DND-41 (cell line): Measurements from ENCODE around the gene TIA1.

Experiments used
- ATAC-seq: fragments of 200-7000 bp; cut with Tn5 transposase; 3 replicates; pipeline ENCODE4 v1.9.1; 2021; ENCODE audit warnings: low read depth; ENCODE audit not compliant: insufficient read depth
- DNase-seq: peaks from one replicate; pipeline ENCODE4 v3.0.0-alpha.2; 2020
- H2AFZ ChIP-seq: 2 replicates; pipeline ENCODE4 v1.6.0; 2012; ENCODE audit warnings: low read depth, low read length
- H3K27ac ChIP-seq: 2 replicates; pipeline ENCODE4 v1.5.1; 2012; ENCODE audit warnings: low read length, inconsistent platforms
- H3K27me3 ChIP-seq: fragments of 200-600 bp; sonication (generic); 2 replicates; pipeline ENCODE4 v1.6.0; 2012; ENCODE audit warnings: low read length, mild to moderate bottlenecking, inconsistent platforms; ENCODE audit not compliant: insufficient read depth, poor library complexity
- H3K36me3 ChIP-seq: 2 replicates; pipeline ENCODE4 v1.5.1; 2012; ENCODE audit warnings: low read length, inconsistent platforms; ENCODE audit not compliant: insufficient read depth
- H3K4me1 ChIP-seq: 2 replicates; pipeline ENCODE4 v1.5.1; 2012; ENCODE audit warnings: mild to moderate bottlenecking, low read length; ENCODE audit not compliant: insufficient read depth
- H3K4me2 ChIP-seq: 2 replicates; pipeline ENCODE4 v1.6.0; 2012; ENCODE audit warnings: mild to moderate bottlenecking, moderate library complexity, low read length, inconsistent platforms; ENCODE audit not compliant: insufficient read depth
- H3K4me3 ChIP-seq, 2 experiments: fragments of 200-600 bp in 1 of 2; shearing (Covaris generic) in 1 of 2; 2 replicates each; pipeline ENCODE4 v1.5.1; 2012 to 2016; ENCODE audit warnings: inconsistent platforms in 2 of 2, low read length in 2 of 2, mild to moderate bottlenecking in 2 of 2, low read depth in 1 of 2, moderate library complexity in 1 of 2
- H3K79me2 ChIP-seq: 2 replicates; pipeline ENCODE4 v1.6.0; 2012; ENCODE audit warnings: low read length, inconsistent platforms; ENCODE audit not compliant: insufficient read depth
- H3K9ac ChIP-seq: 2 replicates; pipeline ENCODE4 v1.6.0; 2012; ENCODE audit warnings: low read depth, mild to moderate bottlenecking, inconsistent platforms, low read length, moderate library complexity
- H3K9me3 ChIP-seq: 2 replicates; pipeline ENCODE4 v1.5.1; 2012; ENCODE audit warnings: low read length, moderate library complexity, mild to moderate bottlenecking, inconsistent platforms; ENCODE audit not compliant: insufficient read depth, severe bottlenecking
- H4K20me1 ChIP-seq: 2 replicates; pipeline ENCODE4 v1.6.0; 2012; ENCODE audit warnings: low read length; ENCODE audit not compliant: insufficient read depth
- EZH2 ChIP-seq: IDR thresholded peaks from 3 replicates; pipeline ENCODE4 v1.6.1; 2012; ENCODE audit warnings: borderline replicate concordance, low read depth, mild to moderate bottlenecking, moderate library complexity, low read length, inconsistent platforms; ENCODE audit not compliant: severe bottlenecking
- TF ChIP-seq, protein P1 (sequence below): IDR thresholded peaks from 2 replicates; pipeline ENCODE4 v1.5.1; 2012; ENCODE audit warnings: borderline replicate concordance, low read length, moderate library complexity, mild to moderate bottlenecking; ENCODE audit not compliant: poor library complexity, severe bottlenecking; ENCODE audit errors: extremely low read depth

Gene TIA1

DNA sequence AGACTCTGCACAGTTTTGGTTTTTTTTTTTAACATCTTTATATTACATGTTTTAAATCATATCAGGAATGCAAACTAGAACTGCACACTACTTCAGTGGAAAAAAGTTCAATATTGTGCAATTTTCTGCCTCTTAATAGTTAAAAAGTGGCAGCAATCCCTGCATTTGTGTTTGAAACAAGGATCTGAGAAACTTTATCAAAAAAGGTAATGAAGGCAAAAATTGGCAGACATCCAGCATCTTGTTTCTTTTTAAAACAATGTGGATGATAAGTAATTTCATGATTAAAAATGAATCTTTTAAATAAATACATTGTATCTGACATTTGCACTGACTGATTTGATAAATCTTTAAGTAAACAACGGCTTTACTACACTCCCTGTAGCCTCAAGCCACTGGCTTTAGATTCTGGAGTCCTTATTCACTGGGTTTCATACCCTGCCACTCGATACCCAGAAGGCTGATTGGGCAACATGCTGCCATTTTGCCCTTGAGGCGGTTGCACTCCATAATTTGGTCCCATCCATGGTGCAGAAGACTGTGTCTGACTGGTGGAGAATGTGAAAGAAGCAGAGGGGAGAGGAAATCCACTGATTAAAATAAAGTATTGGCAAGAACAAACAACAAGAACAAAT, 36.0 kb downstream of the TIA1 start:
- no peaks in the 10 kb centered on the region for H3K27me3 ChIP-seq
- H2AFZ ChIP-seq: no peak overlapping the region
- H3K9me3 ChIP-seq: no peaks in the 10 kb centered on the region
- DNase-seq (no peak), ATAC-seq (no peak)
- H3K4me1 ChIP-seq: no peaks in the 10 kb centered on the region
- H4K20me1 ChIP-seq: no peaks in the 10 kb centered on the region
- H3K4me3 ChIP-seq: no peak overlapping the region
- peaks cover 71% of the 10 kb centered on the region for H3K36me3 ChIP-seq
- no peaks in the 10 kb centered on the region for H3K79me2 ChIP-seq
- no peak overlapping the region for H3K27ac ChIP-seq
- no peak for TF ChIP-seq EZH2
- TF ChIP-seq, protein P1, sequence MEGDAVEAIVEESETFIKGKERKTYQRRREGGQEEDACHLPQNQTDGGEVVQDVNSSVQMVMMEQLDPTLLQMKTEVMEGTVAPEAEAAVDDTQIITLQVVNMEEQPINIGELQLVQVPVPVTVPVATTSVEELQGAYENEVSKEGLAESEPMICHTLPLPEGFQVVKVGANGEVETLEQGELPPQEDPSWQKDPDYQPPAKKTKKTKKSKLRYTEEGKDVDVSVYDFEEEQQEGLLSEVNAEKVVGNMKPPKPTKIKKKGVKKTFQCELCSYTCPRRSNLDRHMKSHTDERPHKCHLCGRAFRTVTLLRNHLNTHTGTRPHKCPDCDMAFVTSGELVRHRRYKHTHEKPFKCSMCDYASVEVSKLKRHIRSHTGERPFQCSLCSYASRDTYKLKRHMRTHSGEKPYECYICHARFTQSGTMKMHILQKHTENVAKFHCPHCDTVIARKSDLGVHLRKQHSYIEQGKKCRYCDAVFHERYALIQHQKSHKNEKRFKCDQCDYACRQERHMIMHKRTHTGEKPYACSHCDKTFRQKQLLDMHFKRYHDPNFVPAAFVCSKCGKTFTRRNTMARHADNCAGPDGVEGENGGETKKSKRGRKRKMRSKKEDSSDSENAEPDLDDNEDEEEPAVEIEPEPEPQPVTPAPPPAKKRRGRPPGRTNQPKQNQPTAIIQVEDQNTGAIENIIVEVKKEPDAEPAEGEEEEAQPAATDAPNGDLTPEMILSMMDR: no peak
- H3K4me2 ChIP-seq: no peak overlapping the region
- H3K9ac ChIP-seq: no peak overlapping the region

DNA sequence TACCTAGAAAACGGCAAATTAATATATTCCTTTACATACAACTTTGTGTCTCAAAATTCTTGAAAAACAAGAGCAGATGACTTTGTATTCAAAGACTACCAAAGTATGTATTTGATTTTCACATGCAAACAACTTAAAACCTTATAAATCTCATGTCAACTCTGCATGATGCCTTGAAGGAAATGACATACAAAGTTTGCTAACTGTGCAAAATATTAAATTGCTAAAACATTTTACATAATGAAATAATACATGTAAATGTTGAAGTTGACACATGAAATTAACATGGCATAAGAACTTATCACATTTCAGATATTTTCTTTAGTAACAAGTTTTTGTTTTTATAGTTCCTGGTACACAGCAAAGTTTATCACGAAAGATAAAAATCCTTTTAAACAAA, 36.8 kb downstream of the TIA1 start:
- Histone ChIP-seq H3K4me3 (no peak overlapping the region), H4K20me1 (no peaks in the 10 kb centered on the region), H3K79me2 (no peaks in the 10 kb centered on the region), H3K4me2 (no peak overlapping the region), H3K4me1 (no peaks in the 10 kb centered on the region), H3K36me3 (peaks cover 65% of the 10 kb centered on the region), H3K9ac (no peak overlapping the region), H2AFZ (no peak overlapping the region), H3K9me3 (no peaks in the 10 kb centered on the region), H3K27ac (no peak overlapping the region), H3K27me3 (no peaks in the 10 kb centered on the region)
- DNase-seq (no peak), ATAC-seq (no peak)
- TF ChIP-seq EZH2: no peak
- TF ChIP-seq, protein P1: no peak

DNA sequence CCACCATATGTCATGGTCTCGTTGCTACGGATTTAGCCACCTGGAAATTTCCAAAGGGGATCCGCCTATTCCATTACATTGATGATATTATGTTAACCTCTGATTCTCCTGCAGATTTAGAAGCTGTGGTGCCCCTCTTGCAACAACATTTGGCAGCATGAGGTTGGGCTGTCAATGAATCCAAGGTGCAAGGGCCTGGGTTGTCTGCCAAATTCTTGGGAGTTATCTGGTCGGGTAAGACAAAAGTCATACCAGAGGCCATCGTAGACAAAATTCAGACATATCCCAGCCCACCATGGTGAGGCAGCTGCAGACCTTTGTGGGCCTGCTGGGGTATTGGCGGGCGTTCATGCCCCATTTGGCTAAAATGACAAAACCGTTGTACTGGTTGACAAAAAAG, 44.0 kb downstream of the TIA1 start:
- ATAC-seq (0 out of 3 replicates have a peak, but pooled peaks have one; percentile 8), DNase-seq (no peak)
- Histone ChIP-seq H3K9ac (no peak overlapping the region), H3K9me3 (no peaks in the 10 kb centered on the region), H3K4me1 (no peaks in the 10 kb centered on the region), H2AFZ (no peak overlapping the region), H3K79me2 (no peaks in the 10 kb centered on the region), H3K4me3 (no peak overlapping the region), H4K20me1 (no peaks in the 10 kb centered on the region), H3K27me3 (no peaks in the 10 kb centered on the region), H3K27ac (no peak overlapping the region), H3K36me3 (peaks cover 4% of the 10 kb centered on the region; the same call in 1 of the 2 replicates), H3K4me2 (no peak overlapping the region)
- TF ChIP-seq EZH2: no peak
- TF ChIP-seq, protein P1: no peak

DNA sequence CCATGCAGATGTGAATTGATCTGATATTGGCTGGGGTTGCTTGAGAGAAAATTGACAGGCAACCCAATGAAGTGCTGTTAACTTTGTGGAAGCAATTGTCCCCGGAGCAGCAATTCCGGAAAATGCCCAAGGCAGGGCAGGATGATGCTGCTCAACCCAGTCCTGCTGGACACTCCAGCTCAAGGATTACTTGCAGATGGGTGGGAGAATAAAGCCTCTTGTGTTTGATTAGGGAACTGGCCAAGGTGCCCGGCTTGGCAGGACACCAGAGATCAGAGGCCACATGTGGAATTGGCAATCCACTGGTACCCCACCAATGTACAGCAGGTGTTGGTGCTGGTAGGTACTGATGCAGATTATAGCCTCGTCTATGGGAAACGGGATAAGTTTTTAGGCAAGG, 45.3 kb downstream of the TIA1 start:
- no peak for ATAC-seq
- no peaks in the 10 kb centered on the region for H3K9me3 ChIP-seq
- TF ChIP-seq, protein P1: no peak
- no peak for TF ChIP-seq EZH2

More for the DNA sequence above, 45.3 kb downstream of the TIA1 start:
- DNase-seq: no peak
- no peak overlapping the region for H3K4me2 ChIP-seq
- no peaks in the 10 kb centered on the region for H4K20me1 ChIP-seq
- no peak overlapping the region for H3K4me3 ChIP-seq
- H3K27ac ChIP-seq: no peak overlapping the region
- no peak overlapping the region for H3K9ac ChIP-seq
- H2AFZ ChIP-seq: no peak overlapping the region
- no peaks in the 10 kb centered on the region for H3K36me3 ChIP-seq
- H3K27me3 ChIP-seq: no peaks in the 10 kb centered on the region
- no peaks in the 10 kb centered on the region for H3K4me1 ChIP-seq
- H3K79me2 ChIP-seq: no peaks in the 10 kb centered on the region
